Muscle of leg (tissue), 16 donors: ENCODE results near the gene RELCH. TPM values are rescaled to one million over a fixed set of nuclear protein-coding genes. Genes with fewer than 3 reads are reported as not detected.

Source experiments
- DNase-seq: peaks from one replicate; pipeline ENCODE4 v3.0.0; 2013
- H3K27ac ChIP-seq: one replicate; pipeline ENCODE4 v1.5.1; 2013; ENCODE audit warnings: mild to moderate bottlenecking, low read length, control low read depth
- H3K27me3 ChIP-seq: one replicate; pipeline ENCODE4 v1.6.1; 2013; ENCODE audit warnings: low read length; ENCODE audit not compliant: control insufficient read depth, insufficient read depth
- H3K36me3 ChIP-seq: one replicate; pipeline ENCODE4 v1.6.1; 2013; ENCODE audit warnings: low read length; ENCODE audit not compliant: control insufficient read depth, insufficient read depth
- H3K4me1 ChIP-seq: one replicate; pipeline ENCODE4 v1.6.1; 2013; ENCODE audit warnings: low read length; ENCODE audit not compliant: control insufficient read depth, insufficient read depth
- H3K4me3 ChIP-seq: one replicate; pipeline ENCODE4 v1.5.1; 2013; ENCODE audit warnings: low read length, control low read depth
- H3K9me3 ChIP-seq: replicated peaks from 2 replicates; pipeline ENCODE4 v1.6.1; 2013; ENCODE audit warnings: low read depth, low read length; ENCODE audit not compliant: control insufficient read depth
- WGBS: methylation state at CpG from one replicate; pipeline ENCODE4 v1.1.5; 2013; ENCODE audit warnings: missing lambda C conversion rate; ENCODE audit not compliant: insufficient coverage; 5-methylcytosine and 5-hydroxymethylcytosine counted together
- long read RNA-seq, 11 donors: transcript quantifications; one replicate each; lab custom pipeline, GENCODE V29; 2026
- polyA plus RNA-seq, 8 donors: library from polyadenylated mRNA; unstranded; fragments of 120-200 nt; gene quantifications; one replicate each; pipeline versions ENCODE4 v1.2.1 to v1.2.3, GENCODE V29; 2013; ENCODE audit warnings: inconsistent platforms in 1 of 8, low replicate concordance in 1 of 8; ENCODE audit not compliant: insufficient read length in 8 of 8, insufficient read depth in 1 of 8
- total RNA-seq: library from RNA; stranded (reverse); fragments of 120-200 nt; gene quantifications from one replicate; pipeline ENCODE4 v1.2.4, GENCODE V29; 2013

Gene RELCH
- total RNA-seq (18.9 TPM), polyA plus RNA-seq (10 to 100 TPM; 11.7 to 20.6 (median 14.1) TPM)
- long read RNA-seq, donor 1: 0 reads
- long read RNA-seq, donor 2: 0 reads
- long read RNA-seq, donor 3: 0 reads
- long read RNA-seq, donor 4, full-length matches to known transcripts: 1 of 1 reads
- long read RNA-seq, donor 4, partial matches to known transcripts: 0 of 1 reads
- long read RNA-seq, donor 4, other reads (novel, unspliced or antisense): 0 of 1 reads
- long read RNA-seq, donor 5: 0 reads
- long read RNA-seq, donor 6: 0 reads
- long read RNA-seq, donor 7, full-length matches to known transcripts: 2 of 11 reads
- long read RNA-seq, donor 7, partial matches to known transcripts: 9 of 11 reads
- long read RNA-seq, donor 7, other reads (novel, unspliced or antisense): 0 of 11 reads
- long read RNA-seq, donor 8: 0 reads
- long read RNA-seq, donor 9: 0 reads
- long read RNA-seq, donor 10, full-length matches to known transcripts: 1 of 1 reads
- long read RNA-seq, donor 10, partial matches to known transcripts: 0 of 1 reads
- long read RNA-seq, donor 10, other reads (novel, unspliced or antisense): 0 of 1 reads
- long read RNA-seq, donor 11: 0 reads

- DNase-seq: peak; percentile 100
- Histone ChIP-seq H3K36me3 (no peaks in the 10 kb centered on the region), H3K27ac (peak within 1 kb of the TSS; percentile 89), H3K4me1 (peaks cover 6% of the 10 kb centered on the region), H3K4me3 (peak within 1 kb of the TSS; percentile 96), H3K27me3 (no peaks in the 10 kb centered on the region), H3K9me3 (no peaks in the 10 kb centered on the region)
- WGBS: under 1% methylated on average over 44 of the region's 55 CpGs
Observed at GRCh38 chr18:62186774-62187542, at the start of gene RELCH, which contains the start of gene PIGN. Gene RELCH, plus strand, starts transcription at chr18:62187255. Its CDS starts 251 bp downstream, at chr18:62187506. Gene PIGN, minus strand, starts transcription at chr18:62187056. Its CDS starts 25,703 bp downstream, at chr18:62161353.

- peaks cover 9% of the 10 kb centered on the region for H3K36me3 ChIP-seq
- no peaks in the 10 kb centered on the region for H3K9me3 ChIP-seq
- H3K4me1 ChIP-seq: no peaks in the 10 kb centered on the region
- WGBS: no CpG with 5 or more reads among the region's 2 CpGs
- H3K27ac ChIP-seq: no peak overlapping the region
- H3K4me3 ChIP-seq: no peak overlapping the region
- no peaks in the 10 kb centered on the region for H3K27me3 ChIP-seq
- DNase-seq: no peak
Observed at GRCh38 chr18:62138461-62139235, 48.4 kb upstream of the RELCH start.

GRCh38 chr18:62140259-62140658, 46.8 kb upstream of the RELCH start:
- Histone ChIP-seq H3K36me3 (peaks cover 12% of the 10 kb centered on the region), H3K27ac (no peak overlapping the region), H3K9me3 (no peaks in the 10 kb centered on the region), H3K27me3 (no peaks in the 10 kb centered on the region), H3K4me1 (no peaks in the 10 kb centered on the region), H3K4me3 (no peak overlapping the region)
- DNase-seq: no peak
- no CpG with 5 or more reads among the region's 1 CpG for WGBS

- no peaks in the 10 kb centered on the region for H3K4me1 ChIP-seq
- H3K9me3 ChIP-seq: no peaks in the 10 kb centered on the region
- no peaks in the 10 kb centered on the region for H3K27me3 ChIP-seq
- 100% methylated on average over 2 of the region's 2 CpGs for WGBS
- DNase-seq: no peak
- no peak overlapping the region for H3K4me3 ChIP-seq
- H3K36me3 ChIP-seq: peaks cover 10% of the 10 kb centered on the region
- no peak overlapping the region for H3K27ac ChIP-seq
Observed at GRCh38 chr18:62144338-62144737, 42.7 kb upstream of the RELCH start.

- no peaks in the 10 kb centered on the region for H3K4me1 ChIP-seq
- H3K36me3 ChIP-seq: peaks cover 4% of the 10 kb centered on the region
- no peaks in the 10 kb centered on the region for H3K27me3 ChIP-seq
- DNase-seq: no peak
- H3K4me3 ChIP-seq: no peak overlapping the region
- 91% methylated on average over 4 of the region's 9 CpGs for WGBS
- H3K27ac ChIP-seq: no peak overlapping the region
- H3K9me3 ChIP-seq: no peaks in the 10 kb centered on the region
Observed at GRCh38 chr18:62151068-62151771, 35.8 kb upstream of the RELCH start.

- peaks cover 4% of the 10 kb centered on the region for H3K36me3 ChIP-seq
- WGBS: 50% methylated on average over 1 of the region's 1 CpG
- H3K27ac ChIP-seq: no peak overlapping the region
- H3K4me1 ChIP-seq: no peaks in the 10 kb centered on the region
- H3K27me3 ChIP-seq: no peaks in the 10 kb centered on the region
- no peak overlapping the region for H3K4me3 ChIP-seq
- no peak for DNase-seq
- H3K9me3 ChIP-seq: no peaks in the 10 kb centered on the region
Observed at GRCh38 chr18:62152844-62153243, 34.2 kb upstream of the RELCH start.

GRCh38 chr18:62157843-62158242, 29.2 kb upstream of the RELCH start:
- Histone ChIP-seq H3K4me3 (no peak overlapping the region), H3K4me1 (no peaks in the 10 kb centered on the region), H3K36me3 (peaks cover 4% of the 10 kb centered on the region), H3K9me3 (no peaks in the 10 kb centered on the region), H3K27me3 (no peaks in the 10 kb centered on the region), H3K27ac (no peak overlapping the region)
- WGBS: no CpG with 5 or more reads among the region's 1 CpG
- no peak for DNase-seq

GRCh38 chr18:62164310-62164709, 22.7 kb upstream of the RELCH start:
- DNase-seq: no peak
- Histone ChIP-seq H3K27ac (no peak overlapping the region), H3K4me3 (no peak overlapping the region), H3K27me3 (no peaks in the 10 kb centered on the region), H3K4me1 (no peaks in the 10 kb centered on the region), H3K36me3 (no peaks in the 10 kb centered on the region), H3K9me3 (no peaks in the 10 kb centered on the region)
- no CpG with 5 or more reads among the region's 7 CpGs for WGBS

- Histone ChIP-seq H3K27me3 (no peaks in the 10 kb centered on the region), H3K4me3 (no peak overlapping the region), H3K9me3 (no peaks in the 10 kb centered on the region), H3K4me1 (no peaks in the 10 kb centered on the region), H3K27ac (no peak overlapping the region), H3K36me3 (no peaks in the 10 kb centered on the region)
- no peak for DNase-seq
- WGBS: 40% methylated on average over 3 of the region's 5 CpGs
Observed at GRCh38 chr18:62164855-62165487, 22.1 kb upstream of the RELCH start.
